ENCODE data around the gene ATP10D.
"Not testable (repeated sequence)": the region's sequence is repeated elsewhere in the genome, so short reads cannot be mapped to it uniquely, and the experiment has no call there.

ATP10D gene

GRCh38 chr4:47500776-47501175, 15.7 kb downstream of the ATP10D start:
- CTCF ChIA-PET, result no interaction called here
- Mint-ChIP-seq H3K36me3 (no peaks in the 10 kb centered on the region), H3K4me1 (no peaks in the 10 kb centered on the region), H3K9me3 (no peaks in the 10 kb centered on the region), H3K27ac (no peak overlapping the region), H3K4me3 (no peak overlapping the region), H3K27me3 (peaks cover 6% of the 10 kb centered on the region)
- no peak for DNase-seq

GRCh38 chr4:47505147-47505546, 20.1 kb downstream of the ATP10D start:
- H3K4me1 Mint-ChIP-seq, result no peaks in the 10 kb centered on the region
- no peak overlapping the region for H3K4me3 Mint-ChIP-seq
- H3K27me3 Mint-ChIP-seq, result peaks cover 9% of the 10 kb centered on the region
- no peak overlapping the region for H3K27ac Mint-ChIP-seq
- CTCF ChIA-PET, result no interaction called here
- no peaks in the 10 kb centered on the region for H3K9me3 Mint-ChIP-seq
- H3K36me3 Mint-ChIP-seq, result no peaks in the 10 kb centered on the region
- DNase-seq, result no peak

GRCh38 chr4:47505666-47506065, 20.6 kb downstream of the ATP10D start:
- no peak overlapping the region for H3K27ac Mint-ChIP-seq

GRCh38 chr4:47510506-47511143, 25.6 kb downstream of the ATP10D start:
- Mint-ChIP-seq H3K36me3 (no peaks in the 10 kb centered on the region), H3K4me1 (no peaks in the 10 kb centered on the region), H3K27me3 (peaks cover 4% of the 10 kb centered on the region), H3K4me3 (no peak overlapping the region), H3K9me3 (no peaks in the 10 kb centered on the region), H3K27ac (no peak overlapping the region)
- DNase-seq, result no peak
- CTCF ChIA-PET, result interaction anchor here (1.1 to 1.5 kb wide), 2 partner anchors 22 to 54 kb away, joined by 3 to 4 read pairs; no protein-coding TSS in a partner anchor

More at GRCh38 chr4:47505666-47506065, 20.6 kb downstream of the ATP10D start:
- DNase-seq, result no peak
- Mint-ChIP-seq H3K4me1 (no peaks in the 10 kb centered on the region), H3K4me3 (no peak overlapping the region), H3K36me3 (no peaks in the 10 kb centered on the region), H3K9me3 (no peaks in the 10 kb centered on the region), H3K27me3 (peaks cover 9% of the 10 kb centered on the region)
- CTCF ChIA-PET, result no interaction called here

GRCh38 chr4:47513461-47513860, 28.4 kb downstream of the ATP10D start:
- Mint-ChIP-seq H3K36me3 (no peaks in the 10 kb centered on the region), H3K27me3 (no peaks in the 10 kb centered on the region), H3K9me3 (no peaks in the 10 kb centered on the region), H3K4me3 (no peak overlapping the region), H3K4me1 (no peaks in the 10 kb centered on the region), H3K27ac (no peak overlapping the region)
- no peak for DNase-seq
- CTCF ChIA-PET, result no interaction called here

- Mint-ChIP-seq H3K4me3 (no peak overlapping the region), H3K4me1 (peaks cover 9% of the 10 kb centered on the region), H3K27me3 (no peaks in the 10 kb centered on the region), H3K36me3 (no peaks in the 10 kb centered on the region), H3K9me3 (no peaks in the 10 kb centered on the region), H3K27ac (no peak overlapping the region)
- CTCF ChIA-PET, result no interaction called here
- DNase-seq, result no peak
These were observed 34.3 kb downstream of the ATP10D start for GRCh38 chr4:47519239-47519883.

GRCh38 chr4:47525154-47525819, 40.2 kb downstream of the ATP10D start:
- peaks cover 8% of the 10 kb centered on the region for H3K9me3 Mint-ChIP-seq
- no peak for DNase-seq
- CTCF ChIA-PET, result no interaction called here
- no peak overlapping the region for H3K27ac Mint-ChIP-seq
- H3K27me3 Mint-ChIP-seq, result no peaks in the 10 kb centered on the region
- no peak overlapping the region for H3K4me3 Mint-ChIP-seq
- H3K4me1 Mint-ChIP-seq, result peaks cover 4% of the 10 kb centered on the region
- peaks cover 12% of the 10 kb centered on the region for H3K36me3 Mint-ChIP-seq

GRCh38 chr4:47526281-47526680, 41.2 kb downstream of the ATP10D start:
- H3K4me3 Mint-ChIP-seq, result no peak overlapping the region
- H3K36me3 Mint-ChIP-seq, result peaks cover 14% of the 10 kb centered on the region
- no peak overlapping the region for H3K27ac Mint-ChIP-seq
- DNase-seq, result no peak
- CTCF ChIA-PET, result no interaction called here
- peaks cover 9% of the 10 kb centered on the region for H3K9me3 Mint-ChIP-seq
- peaks cover 14% of the 10 kb centered on the region for H3K4me1 Mint-ChIP-seq
- H3K27me3 Mint-ChIP-seq, result no peaks in the 10 kb centered on the region

GRCh38 chr4:47528646-47529045, 43.6 kb downstream of the ATP10D start:
- CTCF ChIA-PET, result interaction anchor here (1.0 kb wide), 1 partner anchor 19 kb away, joined by 4 read pairs; no protein-coding TSS in a partner anchor
- not testable (repeated sequence) for H3K9me3 Mint-ChIP-seq, DNase-seq, H3K27ac Mint-ChIP-seq, H3K4me3 Mint-ChIP-seq, H3K27me3 Mint-ChIP-seq
- Mint-ChIP-seq H3K4me1 (peaks cover 35% of the 10 kb centered on the region), H3K36me3 (peaks cover 16% of the 10 kb centered on the region)

- Mint-ChIP-seq H3K4me3 (peak overlapping the region; percentile 3), H3K36me3 (peaks cover 23% of the 10 kb centered on the region), H3K9me3 (peaks cover 9% of the 10 kb centered on the region), H3K27me3 (no peaks in the 10 kb centered on the region), H3K4me1 (peaks cover 50% of the 10 kb centered on the region), H3K27ac (peak overlapping the region; percentile 31)
- CTCF ChIA-PET, result interaction anchor here (1.3 to 2.0 kb wide), 2 partner anchors 33 to 306 kb away, joined by 3 to 8 read pairs; no protein-coding TSS in a partner anchor
- no peak for DNase-seq
These were observed 45.7 kb downstream of the ATP10D start for GRCh38 chr4:47530801-47531200.

GRCh38 chr4:47531241-47531953, 46.3 kb downstream of the ATP10D start:
- Mint-ChIP-seq H3K4me1 (peaks cover 50% of the 10 kb centered on the region), H3K36me3 (peaks cover 23% of the 10 kb centered on the region), H3K9me3 (peaks cover 9% of the 10 kb centered on the region), H3K27me3 (no peaks in the 10 kb centered on the region), H3K4me3 (peak overlapping the region; percentile 3), H3K27ac (peak overlapping the region; percentile 85)
- CTCF ChIA-PET, result interaction anchor here (1.1 to 2.0 kb wide), 3 partner anchors 32 to 305 kb away, joined by 3 to 8 read pairs (median 3); no protein-coding TSS in a partner anchor
- peak; percentile 72 for DNase-seq

GRCh38 chr4:47531954-47532321, 46.9 kb downstream of the ATP10D start:
- Mint-ChIP-seq H3K9me3 (peaks cover 9% of the 10 kb centered on the region), H3K27me3 (no peaks in the 10 kb centered on the region), H3K36me3 (peaks cover 23% of the 10 kb centered on the region), H3K27ac (peak overlapping the region; percentile 85), H3K4me1 (peaks cover 50% of the 10 kb centered on the region), H3K4me3 (peak overlapping the region; percentile 27)
- CTCF ChIA-PET, result interaction anchor here (0.8 to 2.0 kb wide), 3 partner anchors 22 to 51 kb away, joined by 3 to 8 read pairs (median 3); no protein-coding TSS in a partner anchor
- DNase-seq, result no peak

- CTCF ChIA-PET, result interaction anchor here (0.8 to 2.0 kb wide), 2 partner anchors 23 to 31 kb away, joined by 3 to 8 read pairs; no protein-coding TSS in a partner anchor
- H3K4me3 Mint-ChIP-seq, result peak overlapping the region; percentile 27
- H3K9me3 Mint-ChIP-seq, result peaks cover 9% of the 10 kb centered on the region
- no peak for DNase-seq
- H3K27ac Mint-ChIP-seq, result peak overlapping the region; percentile 85
- H3K27me3 Mint-ChIP-seq, result no peaks in the 10 kb centered on the region
- H3K4me1 Mint-ChIP-seq, result peaks cover 50% of the 10 kb centered on the region
- peaks cover 23% of the 10 kb centered on the region for H3K36me3 Mint-ChIP-seq
These were observed 47.6 kb downstream of the ATP10D start for GRCh38 chr4:47532658-47533057.

All from activated naive CD4-positive, alpha-beta T cell treated with anti-CD3 and anti-CD28 coated beads, Interleukin-2, amount 10 ng/mL, durations not matched to agents 7 days and 5 days (primary cell).